HG02840 (cell line): ENCODE results near the gene KSR1.
"Not testable (repeated sequence)": the region's sequence is repeated elsewhere in the genome, so short reads cannot be mapped to it uniquely, and the experiment has no call there.

Source experiments
- ATAC-seq: cut with Tn5 transposase; IDR thresholded peaks from one replicate; pipeline ENCODE4 v1.9.1; 2021; ENCODE audit warnings: mild to moderate bottlenecking, moderate library complexity, moderate number of reproducible peaks; ENCODE audit not compliant: unreplicated experiment, low FRiP score

The KSR1 gene

DNA sequence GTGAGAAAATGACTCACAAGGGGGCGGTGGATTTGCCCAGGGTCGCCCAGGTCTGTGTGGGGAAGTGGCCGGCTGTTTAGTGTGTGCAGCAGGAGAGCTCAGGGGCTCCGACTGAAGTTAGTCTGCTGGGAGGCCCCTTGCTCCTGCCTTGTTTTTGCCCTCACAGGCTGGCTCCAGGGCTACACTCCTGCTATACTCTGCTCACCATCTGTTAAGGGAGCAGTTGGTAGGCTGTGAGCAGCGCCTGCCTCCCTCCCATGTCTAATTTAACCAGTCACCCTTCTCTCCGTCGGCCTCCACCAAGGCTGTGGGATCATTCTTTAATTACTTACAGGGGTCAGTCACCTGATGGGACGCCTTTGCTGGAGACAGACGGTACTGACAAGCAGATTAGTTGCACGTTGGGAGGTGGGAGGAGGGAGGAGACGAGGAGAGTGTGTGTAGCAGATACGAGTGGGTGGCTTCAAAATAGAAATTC is 35.5 kb downstream of the KSR1 start:
- no peak for ATAC-seq

DNA sequence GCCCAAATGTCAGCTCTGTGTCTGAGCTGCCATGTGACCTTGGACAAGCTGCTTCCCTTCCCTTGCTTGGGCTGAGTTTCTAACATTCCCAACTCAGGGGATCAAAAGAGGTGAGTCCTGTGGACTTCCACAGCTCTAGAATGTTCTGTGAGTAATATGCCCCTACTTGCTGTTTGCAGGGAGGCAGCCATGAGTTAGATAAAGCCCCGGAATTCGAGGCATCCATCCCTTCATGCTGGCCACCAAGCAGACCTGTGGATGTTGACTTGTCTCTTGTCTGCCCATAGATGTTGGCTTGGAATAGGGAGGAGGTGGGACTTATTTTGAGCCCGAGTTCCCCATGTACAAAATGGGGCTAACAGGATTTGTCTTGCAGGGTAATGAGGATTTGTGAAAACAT is 36.2 kb downstream of the KSR1 start:
- no peak for ATAC-seq

DNA sequence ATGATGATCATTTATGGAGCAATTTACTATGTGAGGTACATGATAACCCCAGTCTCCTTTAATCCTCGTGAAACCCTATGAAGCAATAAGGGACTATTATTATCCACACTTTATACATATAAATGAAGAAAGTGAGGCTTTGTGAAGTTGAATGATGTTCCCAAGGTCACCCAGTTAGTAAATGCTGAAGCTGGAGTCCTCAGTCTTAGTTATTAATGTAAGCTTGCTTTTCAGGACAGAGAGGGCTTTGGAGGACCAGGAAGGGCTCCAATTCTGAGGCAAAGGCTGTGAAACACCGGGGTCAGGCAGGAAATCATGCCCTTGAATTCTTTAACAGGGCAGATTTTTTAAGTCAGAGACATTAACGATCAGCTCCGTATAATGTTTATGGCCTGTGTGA is 36.8 kb downstream of the KSR1 start:
- ATAC-seq = no peak

DNA sequence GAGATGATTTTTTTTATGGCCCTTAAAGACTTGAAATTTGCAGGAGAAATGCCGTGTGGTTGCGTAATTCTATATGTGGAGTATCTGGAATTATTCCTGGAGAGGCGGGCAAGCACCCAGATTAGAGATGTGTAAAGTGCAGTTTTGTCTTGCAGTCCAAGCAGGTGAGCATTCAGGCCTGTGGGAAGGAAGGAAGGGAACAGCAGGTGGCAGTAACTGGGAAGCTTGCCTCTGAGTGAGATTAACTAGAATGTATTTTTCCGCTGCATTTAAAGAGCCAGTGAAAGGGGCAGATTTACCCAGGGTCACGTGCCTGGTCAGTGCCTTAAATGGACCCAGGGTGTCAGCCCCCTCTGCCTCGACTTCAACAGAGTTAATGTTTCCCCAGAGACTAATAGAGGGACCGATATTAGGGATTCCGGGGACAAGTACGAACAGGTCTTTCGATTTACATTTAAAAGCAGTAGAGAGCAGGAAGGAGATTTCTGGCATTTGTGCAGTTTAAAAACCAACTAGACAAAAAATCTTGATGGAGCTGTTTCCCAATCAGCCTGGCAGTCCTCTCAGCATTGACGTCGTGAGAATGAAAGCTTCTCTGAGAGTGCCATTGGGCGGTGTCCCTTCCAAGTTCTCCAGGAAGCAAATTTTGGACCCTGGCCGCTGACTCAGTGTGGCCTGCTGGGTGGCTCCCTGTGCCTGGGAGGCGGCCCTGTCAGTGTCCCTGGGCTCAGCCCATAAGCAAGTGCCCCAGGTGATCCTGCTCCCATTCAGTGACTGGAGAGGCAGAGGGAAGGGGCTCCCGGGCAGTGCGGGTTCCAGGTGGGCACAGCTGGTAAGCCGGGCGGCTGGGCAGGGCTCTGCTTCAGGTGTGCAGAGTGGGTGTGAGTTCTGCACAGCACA is 38.2 kb downstream of the KSR1 start:
- ATAC-seq = no peak

DNA sequence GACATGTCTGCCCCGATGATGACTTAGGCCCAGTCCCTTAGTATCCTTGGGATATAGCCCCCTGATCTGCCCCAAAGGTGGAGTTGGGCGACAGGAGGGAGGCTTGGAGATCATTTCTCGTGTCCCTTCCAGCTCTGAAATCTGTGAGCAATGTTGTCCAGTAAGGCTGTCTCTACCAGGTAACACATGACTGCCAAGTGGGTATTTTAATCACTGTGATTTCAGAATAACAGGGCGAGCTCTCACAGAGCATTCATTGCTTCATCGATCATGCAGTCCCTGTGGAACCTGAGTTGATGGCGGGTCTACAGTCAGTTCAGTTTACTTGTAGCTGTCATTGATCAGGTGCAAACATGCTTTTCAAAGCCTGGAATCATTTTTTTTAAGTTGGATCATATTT is 39.2 kb downstream of the KSR1 start:
- no peak for ATAC-seq

DNA sequence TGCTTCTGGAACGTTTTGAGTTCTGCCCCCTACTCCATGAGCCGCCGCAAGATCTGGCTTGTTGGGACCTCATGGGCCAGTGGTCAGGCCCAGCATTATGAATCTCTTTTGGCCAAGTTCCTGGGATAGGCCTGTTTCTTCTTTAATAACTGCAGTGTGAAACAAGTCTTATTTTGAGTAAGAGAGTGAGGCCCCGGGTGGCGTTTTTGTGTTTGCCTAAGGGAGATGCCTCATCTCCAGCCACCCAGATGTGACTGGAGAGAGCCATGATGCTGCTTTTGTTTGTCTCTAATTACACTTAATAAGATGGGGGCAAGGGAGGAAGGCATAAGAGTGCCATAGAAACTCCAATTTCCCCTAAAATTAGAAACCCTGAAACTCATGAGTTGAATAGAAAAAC is 39.8 kb downstream of the KSR1 start:
- ATAC-seq = no peak

DNA sequence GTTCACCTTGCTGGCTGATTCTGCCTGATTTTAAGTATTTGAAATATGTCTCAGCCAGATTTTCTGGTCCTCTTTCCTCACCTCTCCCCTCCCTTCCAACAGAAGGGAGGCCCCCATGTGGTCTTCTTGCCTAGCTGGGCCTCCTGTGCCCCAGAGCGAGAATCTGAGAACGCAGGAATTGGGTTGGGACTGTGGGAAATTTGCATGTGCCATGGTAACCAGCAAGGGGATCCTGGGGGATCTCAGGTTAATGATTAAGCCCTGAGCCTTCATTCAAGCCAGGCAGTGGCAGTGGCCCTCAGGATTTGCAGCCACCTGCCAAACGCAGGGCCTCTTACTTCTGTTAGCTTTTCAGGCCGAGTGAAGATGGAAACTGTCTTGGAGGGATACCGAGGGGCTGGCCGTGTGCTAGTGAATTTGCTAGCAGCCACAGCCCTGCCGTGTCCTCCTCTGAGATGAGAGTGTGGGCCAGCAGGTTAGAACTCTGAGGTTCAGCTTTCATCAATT is 40.2 kb downstream of the KSR1 start:
- ATAC-seq = no peak

DNA sequence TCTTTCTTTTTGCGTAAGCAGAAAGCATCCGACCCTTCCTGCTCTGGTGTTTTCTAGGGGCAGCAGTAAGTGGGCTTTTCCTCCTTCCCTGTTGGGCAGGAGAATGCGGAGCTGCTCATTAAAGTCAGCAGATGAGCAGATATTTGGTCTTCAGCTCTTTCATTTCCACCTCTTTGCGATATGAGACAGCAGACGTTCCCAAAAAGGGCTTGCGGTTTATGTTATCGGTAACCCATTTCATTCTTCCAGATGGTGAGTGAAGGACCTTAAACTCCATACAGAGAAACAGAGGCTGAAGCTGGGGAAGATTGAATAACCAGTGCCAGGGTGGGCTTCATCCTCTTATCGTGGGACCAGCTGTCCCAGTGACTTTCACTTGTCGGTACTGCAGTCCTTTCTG is 40.7 kb downstream of the KSR1 start:
- ATAC-seq = no peak

DNA sequence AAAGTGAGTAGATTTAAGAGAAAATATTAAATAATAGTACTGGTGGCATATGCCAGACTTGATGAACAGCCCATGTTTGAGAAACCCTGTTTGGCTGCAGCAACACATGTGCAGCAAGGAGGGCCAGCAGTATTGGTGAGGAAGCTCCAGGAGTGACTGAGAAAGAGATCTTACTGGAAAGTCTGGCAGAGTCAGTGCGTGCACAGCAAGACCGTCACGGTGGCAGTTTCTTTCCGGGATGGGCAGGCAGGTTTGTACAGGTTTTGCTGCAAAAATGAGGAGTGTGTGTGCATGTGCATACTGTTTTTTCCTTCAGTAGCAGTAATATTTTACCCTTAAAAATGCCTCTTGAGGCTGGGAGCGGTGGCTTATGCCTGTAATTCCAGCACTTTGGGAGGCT is 41.4 kb downstream of the KSR1 start:
- ATAC-seq = no peak

DNA sequence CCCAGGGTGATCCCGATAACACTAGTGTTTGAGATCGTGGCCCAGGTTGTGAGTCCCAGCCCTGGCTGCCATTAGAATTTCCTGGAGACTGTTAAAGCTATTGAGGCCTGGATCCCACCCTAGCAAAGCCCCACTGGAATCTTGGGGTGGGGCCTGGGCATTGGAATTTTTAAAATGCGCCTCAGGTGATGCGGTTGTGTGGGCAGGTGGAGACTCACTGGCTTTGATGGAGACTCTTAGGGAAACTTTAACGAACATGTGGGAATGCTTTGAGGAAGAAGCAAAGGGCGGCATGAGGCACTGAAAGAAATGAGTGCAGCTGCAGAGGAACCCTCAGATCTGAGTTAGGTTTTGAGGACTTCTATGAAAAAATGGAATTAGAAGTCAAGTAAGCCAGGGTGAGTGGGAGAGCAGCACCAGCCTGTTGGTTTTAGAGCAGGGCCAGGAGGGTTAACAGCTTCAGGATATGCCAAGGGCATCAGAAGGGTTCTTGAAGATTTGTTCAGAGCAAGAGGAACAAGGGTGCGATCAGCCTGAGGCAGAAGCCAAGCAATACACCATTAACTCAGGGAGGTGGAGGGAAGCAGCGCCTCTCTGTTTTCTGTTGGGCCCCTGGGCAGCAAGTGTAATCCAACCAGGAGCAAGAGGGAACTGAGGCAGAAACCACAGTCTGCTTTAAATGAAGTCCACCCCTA is 42.5 kb downstream of the KSR1 start:
- ATAC-seq = no peak

DNA sequence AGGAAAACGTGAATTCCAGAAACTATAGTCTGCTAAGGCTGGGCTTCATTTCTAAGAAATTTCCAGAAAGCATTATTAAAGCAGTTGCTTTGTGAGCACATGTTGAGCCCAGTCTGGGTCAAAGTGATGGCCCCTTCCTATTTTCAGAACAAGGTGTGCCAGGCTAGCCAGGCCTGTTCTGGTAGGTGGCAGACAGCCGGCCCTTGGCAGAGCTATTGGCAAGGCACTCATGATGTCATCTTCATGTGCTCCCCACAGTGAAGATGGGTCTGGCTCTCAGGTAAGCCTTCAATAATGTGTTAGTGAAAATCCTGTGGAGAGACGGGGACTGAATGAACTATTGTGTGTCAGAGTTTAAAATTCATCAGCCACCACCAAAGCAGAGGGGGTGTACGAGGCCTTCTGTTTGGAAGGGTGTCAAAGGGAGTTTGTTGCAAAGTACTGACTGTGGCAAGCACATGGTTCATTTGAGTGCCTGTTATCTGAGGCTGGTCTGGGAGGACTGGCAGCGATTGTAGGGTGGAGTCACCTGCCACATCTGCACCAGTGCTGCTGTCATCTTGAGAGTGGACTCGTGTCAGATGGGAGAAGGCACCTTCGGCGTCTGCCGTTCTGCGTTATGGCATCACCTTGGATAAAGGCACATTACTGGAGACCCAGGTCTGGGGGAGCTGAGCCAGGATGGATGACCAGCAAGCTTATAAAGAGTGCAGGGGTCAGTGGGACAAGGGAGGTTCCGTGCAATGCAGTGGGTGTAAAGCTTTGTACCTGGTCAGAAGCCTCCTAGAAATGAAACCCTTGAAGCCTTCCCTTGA is 43.4 kb downstream of the KSR1 start:
- no peak for ATAC-seq

DNA sequence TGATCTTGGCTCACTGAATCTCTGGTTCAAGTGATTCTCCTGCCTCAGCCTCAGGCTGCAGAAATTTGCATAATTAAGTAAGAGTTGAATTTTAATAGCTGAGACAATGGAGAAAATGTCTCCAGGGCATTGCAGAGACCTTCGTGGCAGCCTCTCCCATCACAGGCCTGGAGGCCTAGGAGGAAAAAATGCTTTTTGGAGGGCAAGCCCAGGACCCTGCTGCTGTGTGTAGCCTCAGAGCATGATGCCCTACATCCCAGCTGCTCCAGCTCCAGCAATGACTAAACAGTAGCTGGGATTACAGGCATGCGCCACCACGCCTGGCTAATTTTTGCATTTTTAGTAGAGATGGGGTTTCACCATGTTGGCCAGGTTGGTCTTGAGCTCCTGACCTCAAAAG is 45.1 kb downstream of the KSR1 start:
- ATAC-seq = not testable (repeated sequence)

DNA sequence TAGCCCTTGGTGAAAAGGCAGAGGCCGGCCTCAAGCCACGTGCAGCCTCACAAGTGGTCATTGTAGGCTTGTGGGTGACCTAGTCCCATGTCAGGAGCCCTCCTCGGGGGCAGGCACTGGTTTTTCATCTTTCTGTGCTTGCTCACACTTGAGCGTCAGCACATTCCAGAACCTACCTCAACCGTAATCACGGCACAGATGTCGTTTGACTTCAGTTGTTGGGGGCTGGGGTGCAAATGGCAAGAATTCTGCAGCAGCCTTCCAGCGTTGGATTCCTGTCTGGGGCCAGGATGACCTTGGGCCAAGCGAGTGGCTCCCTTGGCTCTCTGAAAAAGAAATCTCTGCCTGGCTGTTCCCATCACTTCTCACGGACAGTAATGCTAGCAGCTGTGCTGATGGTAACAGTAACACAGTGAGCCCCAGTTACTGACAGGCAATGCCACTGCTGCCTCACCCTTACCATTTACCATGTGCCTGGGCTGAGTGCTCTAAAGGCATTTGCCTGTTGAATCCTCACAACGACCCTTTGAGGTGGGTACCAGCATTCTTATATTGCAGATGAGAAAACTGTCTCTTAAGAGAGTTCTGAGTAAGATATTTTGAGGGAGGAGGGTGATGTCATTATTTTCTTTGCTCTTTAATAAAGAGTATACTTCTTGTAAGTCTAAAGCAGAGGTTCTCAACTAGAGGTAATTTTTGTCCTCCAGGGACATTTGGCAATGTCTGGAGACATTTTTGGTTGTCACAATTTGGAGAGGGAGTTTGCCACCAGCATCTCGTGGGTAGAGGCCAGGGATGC is 46.5 kb downstream of the KSR1 start:
- no peak for ATAC-seq

DNA sequence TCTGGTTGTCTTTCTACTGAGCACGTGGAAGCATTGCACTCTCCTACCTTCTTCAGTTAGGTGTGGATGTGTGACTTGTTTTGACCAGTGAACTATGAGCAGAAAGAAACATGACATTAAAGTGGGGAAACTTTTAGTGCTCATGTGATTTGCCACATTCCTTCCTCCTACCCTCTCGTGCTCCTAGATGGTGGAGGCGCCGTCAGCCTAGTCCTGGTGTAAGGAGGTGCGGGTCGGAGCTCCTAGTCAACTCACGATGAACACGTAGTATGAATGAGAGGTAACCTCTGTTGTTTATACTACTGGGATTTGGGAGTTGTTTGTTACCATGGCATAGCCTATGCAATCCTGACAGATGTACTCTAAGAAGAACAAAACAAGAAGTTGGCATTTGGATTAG is 47.4 kb downstream of the KSR1 start:
- no peak for ATAC-seq

DNA sequence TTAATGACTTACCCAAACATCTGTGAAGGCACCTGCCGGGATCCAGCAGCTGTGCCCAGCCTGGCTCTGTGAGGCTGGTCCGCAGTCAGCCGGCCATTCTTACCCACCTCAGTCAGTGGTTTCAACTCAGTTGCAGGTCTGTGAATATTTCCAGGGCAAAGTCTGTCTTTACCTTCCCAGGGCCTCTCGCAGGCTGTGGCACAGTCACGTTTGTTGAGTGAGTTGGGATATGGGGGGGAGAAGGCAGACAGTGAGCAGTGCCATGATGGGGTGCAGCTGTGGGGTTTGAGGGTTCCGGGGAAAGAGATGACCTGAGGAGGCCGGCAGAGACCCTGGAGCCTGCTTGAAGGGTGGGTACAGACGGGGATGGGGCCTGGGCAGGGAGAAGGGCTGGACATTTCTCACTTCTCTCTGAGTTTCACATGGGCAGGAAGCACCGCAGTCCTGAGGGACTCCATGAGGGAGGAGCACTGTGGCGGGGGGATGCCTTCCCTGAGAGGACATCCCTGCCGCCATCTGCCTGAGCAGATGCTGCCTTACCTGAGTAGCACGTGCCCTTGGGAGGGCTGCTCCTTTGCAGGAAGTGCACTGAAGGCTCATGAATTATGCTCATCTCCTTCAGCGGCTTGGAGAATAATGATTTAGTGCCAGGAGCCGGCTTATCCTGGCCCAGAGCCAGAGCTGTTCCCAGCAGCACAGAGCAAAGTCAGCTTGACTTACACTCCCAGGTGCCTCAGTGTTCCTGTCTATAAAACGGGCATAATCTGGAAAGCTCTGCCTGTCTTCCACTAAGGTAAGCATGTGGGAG is 48.1 kb downstream of the KSR1 start:
- no peak for ATAC-seq

DNA sequence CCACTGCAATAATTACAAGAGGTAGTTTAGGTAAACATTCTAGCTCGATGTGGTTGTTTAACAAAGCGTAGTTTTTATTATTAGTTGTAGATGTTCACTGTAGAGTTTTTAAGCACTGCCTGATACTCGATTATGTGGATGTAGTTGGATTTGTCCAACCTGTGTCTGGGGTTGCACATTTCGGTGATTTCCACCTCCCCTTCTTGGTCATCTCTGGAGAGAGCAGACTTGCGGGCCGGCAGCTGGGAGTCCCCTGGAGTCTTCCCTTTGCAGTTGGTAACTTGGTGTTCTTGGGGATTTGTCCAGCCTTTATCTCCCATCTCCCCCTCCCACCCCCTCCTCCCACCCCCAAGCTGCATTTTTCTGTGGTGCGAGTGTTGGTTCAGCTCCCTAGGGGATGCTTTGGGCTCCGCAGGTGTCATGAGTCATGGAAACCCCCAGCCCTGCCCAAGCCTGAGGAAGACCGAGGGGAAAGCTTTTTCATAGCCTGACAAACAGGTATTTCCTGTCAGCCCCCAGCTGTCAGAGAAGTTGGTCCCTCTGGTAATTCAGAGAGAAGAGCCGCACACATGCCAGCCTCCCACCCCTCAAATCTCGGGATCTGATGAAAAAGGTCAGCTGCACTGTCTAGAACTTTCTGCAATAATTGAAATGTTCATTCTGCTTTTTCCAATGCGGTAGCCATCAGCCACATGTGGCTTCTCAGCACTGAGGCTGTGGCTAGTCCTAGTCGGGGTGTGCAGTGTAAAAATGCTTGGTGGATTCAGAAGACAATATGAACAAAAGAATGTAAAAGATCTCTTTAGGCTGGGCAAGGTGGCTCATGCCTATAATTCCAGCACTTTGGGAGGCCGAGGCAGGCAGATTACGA is 50.3 kb downstream of the KSR1 start:
- peak; percentile 71 for ATAC-seq

DNA sequence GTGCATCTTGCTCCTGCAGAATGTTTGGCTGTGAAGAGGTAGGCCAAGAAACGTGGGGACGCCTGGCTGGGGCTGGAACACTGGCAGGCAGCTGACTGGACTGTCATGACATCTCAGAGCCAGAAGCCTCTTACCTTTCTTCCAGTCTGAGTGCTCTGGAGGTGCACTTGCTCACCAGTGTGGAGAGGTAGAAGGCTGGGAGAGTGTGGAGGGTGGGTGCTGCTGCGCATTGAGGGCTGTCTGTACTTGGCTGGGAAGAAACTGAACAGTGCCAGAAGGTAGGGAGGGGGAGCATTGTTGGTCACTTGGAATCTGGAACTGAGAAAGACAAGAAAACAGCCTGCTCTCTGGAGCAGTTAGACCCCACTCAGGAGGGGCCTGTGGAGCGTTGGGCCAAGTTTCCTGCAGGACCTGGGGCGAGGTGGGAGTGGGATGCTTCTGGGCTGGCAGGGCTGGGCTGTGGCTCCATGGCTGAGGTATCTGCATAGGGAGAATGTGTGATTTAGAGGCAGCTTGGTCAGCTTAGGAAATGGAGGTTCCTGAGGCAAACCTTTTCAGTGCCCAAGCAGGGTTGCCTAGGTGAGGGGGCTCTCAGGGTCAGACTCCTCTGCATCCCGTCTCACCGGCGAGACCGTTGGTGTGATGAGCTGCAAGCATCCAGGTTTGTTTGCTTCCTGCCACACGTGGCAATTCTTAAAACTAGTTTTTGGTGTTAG is 55.1 kb downstream of the KSR1 start:
- no peak for ATAC-seq

DNA sequence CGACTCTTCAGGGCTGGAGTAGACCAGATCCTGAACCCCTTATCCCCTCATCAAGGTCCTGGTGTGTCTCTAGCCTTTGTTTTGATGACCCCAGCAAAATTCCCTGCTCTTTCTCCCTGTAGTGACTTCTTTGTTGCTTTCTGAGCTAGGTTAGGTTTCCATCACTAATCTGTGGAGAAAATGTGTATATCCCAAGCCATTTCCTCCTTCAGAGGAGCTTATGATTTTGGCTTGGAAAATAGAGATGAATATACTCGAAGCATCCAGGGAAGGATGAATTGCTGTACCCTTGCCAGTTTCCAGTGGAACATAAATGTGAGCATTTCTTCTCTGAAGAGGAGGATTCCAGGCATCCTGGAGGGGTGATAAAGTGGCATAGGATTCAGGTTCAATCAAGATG is 55.8 kb downstream of the KSR1 start:
- ATAC-seq = no peak
